HG03571 (cell line): ENCODE measurements around the gene BRIX1.

Experiments used
- ATAC-seq: cut with Tn5 transposase; IDR thresholded peaks from one replicate; pipeline ENCODE4 v1.9.1; 2021; ENCODE audit not compliant: unreplicated experiment

The BRIX1 gene, protein sequence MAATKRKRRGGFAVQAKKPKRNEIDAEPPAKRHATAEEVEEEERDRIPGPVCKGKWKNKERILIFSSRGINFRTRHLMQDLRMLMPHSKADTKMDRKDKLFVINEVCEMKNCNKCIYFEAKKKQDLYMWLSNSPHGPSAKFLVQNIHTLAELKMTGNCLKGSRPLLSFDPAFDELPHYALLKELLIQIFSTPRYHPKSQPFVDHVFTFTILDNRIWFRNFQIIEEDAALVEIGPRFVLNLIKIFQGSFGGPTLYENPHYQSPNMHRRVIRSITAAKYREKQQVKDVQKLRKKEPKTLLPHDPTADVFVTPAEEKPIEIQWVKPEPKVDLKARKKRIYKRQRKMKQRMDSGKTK

GRCh38 chr5:34915139-34915855 lies at the start of gene BRIX1, which contains the start of gene RAD1:
Gene BRIX1, plus strand, starts transcription at chr5:34915711. Its CDS starts 28 bp downstream, at chr5:34915739.
Gene RAD1, minus strand, starts transcription at chr5:34915504. Its CDS starts 612 bp downstream, at chr5:34914892.
- ATAC-seq, result peak; percentile 98

DNA sequence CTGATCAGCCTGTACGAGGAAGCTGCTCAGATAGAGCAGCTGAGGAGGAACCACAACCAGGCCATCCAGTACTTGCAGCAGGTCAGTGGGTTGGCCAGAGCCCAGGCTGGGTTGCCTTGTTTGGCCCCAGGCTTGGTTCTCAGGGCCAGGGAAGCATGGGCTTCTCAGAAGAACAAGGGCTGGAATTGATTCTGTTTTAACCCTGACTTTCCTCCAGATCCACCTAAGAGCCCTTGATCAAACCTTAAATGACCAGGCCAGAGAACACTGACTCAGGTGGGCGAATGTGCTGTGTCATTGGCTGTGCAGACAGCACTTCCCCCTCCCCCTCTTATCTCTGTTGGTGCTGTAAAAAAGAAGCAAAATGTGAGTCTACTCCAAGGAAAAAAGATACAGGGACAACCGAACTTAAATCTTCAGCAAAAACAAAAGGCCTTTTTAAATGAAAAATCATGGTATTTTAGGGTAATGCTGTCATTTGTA lies 48.5 kb upstream of the BRIX1 start:
- ATAC-seq, result no peak

GRCh38 chr5:34867660-34868059 lies 47.9 kb upstream of the BRIX1 start:
- no peak for ATAC-seq

DNA sequence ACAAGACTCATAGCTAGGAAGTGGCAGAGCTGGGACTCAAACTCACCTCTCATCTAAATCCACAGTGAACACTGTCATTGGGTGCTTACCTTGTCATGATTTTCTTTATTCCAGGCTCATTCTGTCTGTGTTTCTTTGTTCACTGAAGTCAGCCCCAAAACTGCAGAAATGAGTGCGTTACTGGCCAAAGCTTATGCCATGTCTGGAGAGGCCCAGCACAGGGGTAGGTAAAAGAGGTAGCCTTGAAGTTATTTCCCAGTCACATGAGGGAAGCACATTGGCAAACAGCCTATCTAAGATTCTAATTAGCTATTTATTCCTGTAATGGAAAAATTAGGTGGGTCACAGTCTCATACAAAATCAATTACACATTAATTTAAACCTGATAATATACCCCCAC lies 46.7 kb upstream of the BRIX1 start:
- ATAC-seq, result no peak

- ATAC-seq, result no peak
Measured at GRCh38 chr5:34869256-34869655, 46.3 kb upstream of the BRIX1 start.

GRCh38 chr5:34870382-34870781 lies 45.1 kb upstream of the BRIX1 start:
- ATAC-seq, result no peak

GRCh38 chr5:34876275-34876674 lies 39.2 kb upstream of the BRIX1 start:
- no peak for ATAC-seq

DNA sequence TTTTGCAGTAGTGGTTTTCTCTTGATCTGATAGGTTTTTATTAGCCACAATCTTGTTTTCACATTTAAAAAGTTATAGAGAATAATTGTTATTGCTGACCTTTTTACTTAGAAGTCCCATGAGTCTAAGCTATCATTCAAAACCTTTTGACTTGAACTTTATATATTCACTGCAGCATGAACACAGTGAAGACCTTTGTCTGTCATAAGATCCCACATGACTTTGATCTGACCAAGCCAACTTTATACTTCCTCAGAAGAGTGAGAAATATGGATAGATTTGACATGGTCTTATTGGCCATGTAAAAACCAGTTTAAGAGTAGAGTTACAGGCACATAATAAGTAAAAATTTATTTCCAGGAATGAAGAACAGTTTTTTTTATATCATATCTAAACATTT lies 34.3 kb upstream of the BRIX1 start:
- ATAC-seq, result no peak

- no peak for ATAC-seq
Measured at GRCh38 chr5:34886392-34887119, 29.0 kb upstream of the BRIX1 start.

GRCh38 chr5:34889394-34889793 lies 26.1 kb upstream of the BRIX1 start:
- no peak for ATAC-seq

GRCh38 chr5:34891981-34892380 lies 23.5 kb upstream of the BRIX1 start:
- ATAC-seq, result no peak

GRCh38 chr5:34892414-34892813 lies 23.1 kb upstream of the BRIX1 start:
- no peak for ATAC-seq

DNA sequence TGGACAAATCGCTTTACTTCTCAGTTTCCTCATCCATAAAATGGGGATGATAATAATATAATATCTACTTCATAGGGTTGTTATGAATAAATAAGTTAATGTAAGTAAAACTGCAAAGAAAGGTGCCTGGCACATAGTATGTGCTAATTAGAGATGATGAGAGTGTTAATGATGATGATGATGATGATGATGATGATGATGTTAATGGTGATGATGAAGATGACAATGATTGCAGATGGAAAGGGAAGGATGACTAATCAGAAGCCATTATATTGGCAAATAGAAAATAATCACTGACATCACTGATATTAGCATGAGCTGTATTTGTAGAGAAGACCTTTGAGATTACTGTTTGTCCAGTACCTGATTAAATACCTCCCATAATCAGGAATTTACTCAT lies 20.8 kb upstream of the BRIX1 start:
- ATAC-seq, result no peak

GRCh38 chr5:34895641-34896419 lies 19.7 kb upstream of the BRIX1 start:
- ATAC-seq, result no peak

DNA sequence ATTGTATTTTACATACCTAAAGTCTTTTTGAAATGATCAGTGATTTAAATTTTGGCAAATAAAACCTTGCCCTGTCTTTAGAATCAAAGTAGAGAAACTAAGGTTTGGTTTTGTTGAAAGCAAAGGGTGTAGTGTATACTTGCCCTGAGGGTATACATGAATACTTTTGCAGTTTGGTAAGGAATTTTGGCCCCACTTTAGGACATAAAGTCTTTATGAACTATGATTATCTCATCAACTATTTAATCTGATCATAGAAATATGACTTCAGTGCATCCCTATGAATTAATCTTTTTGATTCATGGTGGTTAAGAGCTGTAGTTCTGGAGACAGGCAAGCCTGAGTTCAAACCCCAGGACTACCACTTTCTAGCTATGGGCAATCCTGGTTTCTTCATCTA lies 17.9 kb upstream of the BRIX1 start:
- no peak for ATAC-seq

GRCh38 chr5:34898258-34898895 lies 17.1 kb upstream of the BRIX1 start:
- ATAC-seq, result peak; percentile 81

- ATAC-seq, result no peak
Measured at GRCh38 chr5:34899066-34899465, 16.4 kb upstream of the BRIX1 start.

- ATAC-seq, result no peak
Measured at GRCh38 chr5:34900652-34901051, 14.9 kb upstream of the BRIX1 start.

GRCh38 chr5:34903260-34903659 lies 12.3 kb upstream of the BRIX1 start:
- no peak for ATAC-seq

DNA sequence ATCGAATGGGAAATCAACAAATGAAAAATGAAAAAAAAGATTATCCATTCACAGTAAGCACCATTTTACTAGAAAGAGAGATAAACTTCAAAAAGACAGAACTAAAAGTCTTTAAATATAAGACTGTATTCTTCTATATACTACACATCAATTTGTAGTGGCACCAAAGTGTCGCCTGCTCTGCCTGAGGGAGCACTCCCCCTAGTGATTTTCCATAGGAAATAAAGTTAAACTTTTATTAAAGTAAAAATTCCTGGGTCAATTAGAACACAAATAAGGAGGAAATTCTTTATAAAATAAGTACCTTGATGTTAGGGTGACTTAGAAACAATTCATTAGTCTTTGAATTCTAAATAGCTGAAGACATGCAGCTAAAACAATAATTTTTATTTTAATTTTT lies 9.9 kb upstream of the BRIX1 start:
- no peak for ATAC-seq
